RWPE1 (cell line): Measurements from ENCODE around the gene PCMTD2.

ENCODE experiments used
- CTCF ChIA-PET: fragments of 350-600 bp; sonication (Branson Sonifier 250); formaldehyde crosslinking; extraction: SDS; loops from one replicate; lab custom pipeline; 2021; lab: Yijun Ruan, JAX
- POLR2A ChIA-PET: fragments of 400-600 bp; formaldehyde crosslinking; extraction: SDS; loops from one replicate; lab custom pipeline; 2020; ENCODE audit warnings: antibody characterized with exemption; ENCODE audit not compliant: low non-redundant PET; lab: Yijun Ruan, JAX
- DNase-seq: peaks from one replicate; pipeline ENCODE4 v3.0.0; 2012; ENCODE audit warnings: low spot score
- H3K27ac ChIP-seq: fragments of 450-650 bp; 2 replicates; pipeline ENCODE4 v1.5.1; 2017
- TF ChIP-seq, protein P1 (sequence below): fragments of 450-650 bp; conservative IDR thresholded peaks from 2 replicates; pipeline ENCODE4 v1.5.1; 2017; ENCODE audit warnings: low read depth, mild to moderate bottlenecking

PCMTD2 gene

DNA sequence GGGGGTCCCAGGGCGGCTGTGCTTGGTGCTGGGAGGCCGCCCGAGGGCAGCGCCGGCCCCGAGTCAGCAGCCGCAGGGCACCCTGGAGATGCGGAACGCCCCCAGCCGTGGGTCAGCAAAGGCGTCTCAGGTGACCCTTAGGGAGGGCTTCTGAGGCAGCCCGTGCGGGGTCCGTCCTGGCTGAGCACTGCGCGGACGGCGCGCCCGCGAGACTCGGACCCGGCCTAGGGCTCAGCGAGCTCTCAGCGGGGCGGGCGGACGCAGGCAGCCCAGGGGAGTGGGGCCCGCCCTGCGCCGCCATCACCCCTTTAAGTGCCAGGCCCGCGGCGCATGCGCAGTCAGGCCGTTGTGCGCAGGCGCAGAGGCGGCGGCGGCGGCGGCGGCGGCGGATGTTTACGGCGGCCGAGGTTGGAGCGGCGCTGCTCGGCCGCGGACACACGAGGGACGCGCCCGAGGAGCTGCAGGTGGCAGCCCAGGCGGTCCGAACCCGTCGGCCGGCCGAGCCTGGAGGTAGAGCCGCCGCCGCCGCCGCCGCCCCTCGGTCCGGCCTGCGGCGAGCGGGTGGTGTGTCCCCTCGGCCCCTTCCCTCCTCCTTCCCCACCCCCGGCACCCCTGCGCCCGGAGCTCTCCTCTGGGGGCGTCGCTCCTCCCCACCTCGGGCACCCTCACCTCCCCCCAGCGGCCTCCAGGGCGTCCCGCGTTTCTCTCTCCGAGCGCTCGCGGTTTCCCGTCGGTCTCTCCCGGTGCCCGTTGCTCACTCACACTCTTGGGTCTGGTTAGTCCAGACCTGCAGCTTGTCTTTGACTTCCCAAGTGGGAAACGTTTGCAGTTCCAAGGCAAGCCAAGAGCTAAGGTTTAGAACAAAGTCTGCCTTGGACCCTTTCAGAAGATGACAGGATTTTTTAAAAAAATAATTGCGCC, at the start of gene PCMTD2:
Gene PCMTD2 (plus strand): TSS at position 388 of the 921 bp plus-strand sequence. CDS start 4,218 bp downstream, outside the sequence.
- H3K27ac ChIP-seq = peak within 1 kb of the TSS; percentile 79
- CTCF ChIA-PET = interaction anchor here (0.6 to 1.5 kb wide), 4 partner anchors 15 to 217 kb away, joined by 3 to 7 read pairs (median 3); no protein-coding TSS in a partner anchor
- TF ChIP-seq, protein P1, sequence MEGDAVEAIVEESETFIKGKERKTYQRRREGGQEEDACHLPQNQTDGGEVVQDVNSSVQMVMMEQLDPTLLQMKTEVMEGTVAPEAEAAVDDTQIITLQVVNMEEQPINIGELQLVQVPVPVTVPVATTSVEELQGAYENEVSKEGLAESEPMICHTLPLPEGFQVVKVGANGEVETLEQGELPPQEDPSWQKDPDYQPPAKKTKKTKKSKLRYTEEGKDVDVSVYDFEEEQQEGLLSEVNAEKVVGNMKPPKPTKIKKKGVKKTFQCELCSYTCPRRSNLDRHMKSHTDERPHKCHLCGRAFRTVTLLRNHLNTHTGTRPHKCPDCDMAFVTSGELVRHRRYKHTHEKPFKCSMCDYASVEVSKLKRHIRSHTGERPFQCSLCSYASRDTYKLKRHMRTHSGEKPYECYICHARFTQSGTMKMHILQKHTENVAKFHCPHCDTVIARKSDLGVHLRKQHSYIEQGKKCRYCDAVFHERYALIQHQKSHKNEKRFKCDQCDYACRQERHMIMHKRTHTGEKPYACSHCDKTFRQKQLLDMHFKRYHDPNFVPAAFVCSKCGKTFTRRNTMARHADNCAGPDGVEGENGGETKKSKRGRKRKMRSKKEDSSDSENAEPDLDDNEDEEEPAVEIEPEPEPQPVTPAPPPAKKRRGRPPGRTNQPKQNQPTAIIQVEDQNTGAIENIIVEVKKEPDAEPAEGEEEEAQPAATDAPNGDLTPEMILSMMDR = no peak
- DNase-seq = peak; percentile 99
- POLR2A ChIA-PET = interaction anchor here (0.6 to 1.1 kb wide), 2 partner anchors 99 to 115 kb away, joined by 4 read pairs; no protein-coding TSS in a partner anchor

DNA sequence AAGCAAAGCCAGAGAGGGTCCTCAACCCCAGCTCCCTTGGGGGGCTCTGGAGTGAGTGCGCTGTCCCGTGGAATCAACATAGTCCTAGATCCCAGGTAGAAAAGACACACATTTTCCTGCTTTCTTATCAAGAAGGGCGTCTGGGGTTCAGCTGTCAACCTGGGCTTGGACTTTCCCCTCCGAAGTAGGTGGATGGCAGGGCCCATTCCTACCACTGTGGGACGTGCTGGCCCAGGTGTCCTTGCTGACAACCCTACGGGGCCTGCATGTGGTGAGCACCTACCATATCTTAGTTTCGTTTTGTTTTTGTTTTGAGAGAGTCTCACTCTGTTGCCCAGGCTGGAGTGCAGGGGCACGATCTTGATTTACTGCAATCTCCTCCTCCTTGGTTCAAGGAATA, 48.9 kb upstream of the PCMTD2 start:
- H3K27ac ChIP-seq = no peak overlapping the region
- TF ChIP-seq, protein P1 = no peak
- POLR2A ChIA-PET = interaction anchor here (0.5 kb wide), 1 partner anchor 8 kb away, joined by 3 read pairs; no protein-coding TSS in a partner anchor
- no peak for DNase-seq
- CTCF ChIA-PET = interaction anchor here (1.0 kb wide), 1 partner anchor 52 kb away, joined by 6 read pairs; no protein-coding TSS in a partner anchor

DNA sequence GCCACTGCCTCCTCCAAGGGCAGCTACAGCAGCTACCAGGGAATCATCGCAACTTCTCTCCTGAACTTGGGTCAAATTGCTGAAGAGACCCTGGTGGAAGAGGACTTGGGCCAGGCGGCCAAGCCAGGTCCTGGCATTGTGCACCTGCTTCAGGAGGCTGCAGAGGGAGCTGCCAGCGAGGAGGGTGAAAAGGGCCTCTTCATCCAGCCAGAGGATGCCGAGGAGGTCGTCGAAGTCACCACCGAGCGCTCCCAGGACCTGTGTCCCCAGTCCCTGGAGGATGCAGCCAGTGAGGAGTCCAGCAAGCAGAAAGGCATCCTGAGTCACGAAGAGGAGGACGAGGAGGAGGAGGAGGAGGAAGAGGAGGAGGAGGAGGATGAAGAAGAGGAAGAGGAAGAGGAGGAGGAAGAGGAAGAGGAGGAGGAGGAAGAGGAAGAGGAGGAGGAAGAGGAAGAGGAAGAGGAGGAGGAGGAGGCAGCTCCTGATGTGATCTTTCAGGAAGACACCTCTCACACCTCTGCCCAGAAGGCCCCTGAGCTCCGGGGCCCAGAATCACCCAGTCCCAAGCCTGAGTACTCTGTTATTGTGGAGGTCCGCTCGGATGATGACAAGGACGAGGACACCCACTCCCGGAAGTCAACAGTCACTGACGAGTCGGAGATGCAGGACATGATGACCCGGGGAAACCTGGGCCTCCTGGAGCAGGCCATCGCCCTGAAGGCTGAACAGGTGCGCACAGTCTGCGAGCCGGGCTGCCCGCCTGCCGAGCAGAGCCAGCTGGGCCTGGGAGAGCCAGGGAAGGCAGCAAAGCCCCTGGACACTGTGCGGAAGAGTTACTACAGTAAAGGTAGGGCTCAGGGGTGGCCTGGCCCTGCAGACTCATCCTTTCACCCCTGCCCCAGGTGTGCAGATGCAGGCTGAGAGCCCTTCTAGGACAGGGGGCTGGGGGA, 47.6 kb upstream of the PCMTD2 start:
- CTCF ChIA-PET = interaction anchor here (1.0 kb wide), 1 partner anchor 53 kb away, joined by 6 read pairs; no protein-coding TSS in a partner anchor
- TF ChIP-seq, protein P1 = no peak
- no peak overlapping the region for H3K27ac ChIP-seq
- POLR2A ChIA-PET = no interaction called here
- DNase-seq = no peak

DNA sequence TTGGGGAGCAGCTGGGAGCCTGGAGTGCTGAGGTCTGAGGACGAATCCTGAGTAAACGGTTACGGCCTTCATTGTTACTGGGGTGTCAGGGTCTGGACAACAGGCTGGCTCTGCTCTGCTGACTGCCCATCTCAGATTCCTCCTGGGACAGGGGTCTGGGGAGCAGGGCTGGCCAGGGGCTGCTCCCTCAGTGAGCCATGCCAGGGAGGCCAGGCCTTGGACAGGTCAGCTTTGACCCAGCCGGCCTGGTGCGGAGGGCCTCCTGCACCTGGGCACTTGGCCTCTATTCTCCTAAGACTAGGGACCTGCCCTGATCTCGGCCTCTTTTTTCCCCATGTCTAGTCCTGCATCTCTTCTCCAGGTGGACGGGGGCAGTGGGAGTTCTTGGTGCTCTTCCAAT, 46.4 kb upstream of the PCMTD2 start:
- ChIA-PET CTCF (no interaction called here), POLR2A (no interaction called here)
- no peak for DNase-seq
- H3K27ac ChIP-seq = no peak overlapping the region
- TF ChIP-seq, protein P1 = no peak

DNA sequence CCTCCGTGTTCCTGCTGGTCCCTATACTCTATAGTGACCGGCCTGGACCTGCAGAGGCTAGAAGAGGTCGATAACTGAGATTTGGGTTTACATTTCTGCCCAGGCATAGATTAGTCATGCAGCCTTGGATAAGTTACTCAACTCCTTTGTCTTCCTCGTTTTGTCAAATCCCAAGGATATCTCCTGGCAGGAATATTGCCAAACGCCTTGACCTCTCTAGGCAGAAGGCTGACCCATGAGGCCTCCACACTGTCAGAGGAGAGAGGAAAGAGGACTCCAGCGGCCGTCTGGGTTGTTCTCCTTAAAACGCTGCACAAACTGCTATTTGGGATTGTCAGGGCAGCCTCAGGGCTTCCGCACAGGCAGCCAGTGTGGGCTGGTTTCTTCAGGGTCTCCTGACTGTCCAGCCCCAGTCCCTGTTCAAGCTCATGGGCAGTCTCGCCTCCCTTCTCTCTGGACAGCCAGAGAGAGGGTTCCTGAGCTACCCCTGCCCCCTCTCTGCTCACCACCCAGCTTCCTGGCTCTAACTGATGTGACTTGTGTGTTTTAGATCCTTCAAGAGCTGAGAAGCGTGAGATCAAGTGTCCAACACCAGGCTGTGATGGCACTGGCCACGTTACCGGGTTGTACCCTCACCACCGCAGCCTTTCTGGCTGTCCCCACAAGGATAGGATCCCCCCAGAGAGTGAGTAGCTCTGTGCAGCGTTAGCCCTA, 44.7 kb upstream of the PCMTD2 start:
- H3K27ac ChIP-seq = no peak overlapping the region
- POLR2A ChIA-PET = interaction anchor here (0.6 kb wide), 1 partner anchor 12 kb away, joined by 3 read pairs; no protein-coding TSS in a partner anchor
- CTCF ChIA-PET = no interaction called here
- TF ChIP-seq, protein P1 = no peak
- no peak for DNase-seq
